GM12891 (cell line): ENCODE measurements around the gene TFF1.

ENCODE experiments used
- DNase-seq: peaks from one replicate; pipeline ENCODE4 v3.0.0; 2011; ENCODE audit warnings: low spot score; ENCODE audit not compliant: insufficient read length
- FAIRE-seq: peaks from 2 replicates; lab custom pipeline; 2011; peaks lifted over from hg19 to GRCh38; lab: Jason Lieb, UNC
- PAX5 ChIP-seq: IDR thresholded peaks from 2 replicates; pipeline ENCODE4 v1.6.1; 2011; ENCODE audit warnings: low read length, moderate library complexity, mild to moderate bottlenecking; ENCODE audit not compliant: insufficient read depth, severe bottlenecking
- POLR2A ChIP-seq: IDR thresholded peaks from 2 replicates; pipeline ENCODE4 v1.6.1; 2011; ENCODE audit warnings: low read depth, low read length, control low read depth
- POLR2AphosphoS5 ChIP-seq: IDR thresholded peaks from 2 replicates; pipeline ENCODE4 v1.6.1; 2011; ENCODE audit warnings: low read depth, low read length, control low read depth
- POU2F2 ChIP-seq: IDR thresholded peaks from 2 replicates; pipeline ENCODE4 v1.6.1; 2011; ENCODE audit warnings: low read depth, mild to moderate bottlenecking, control low read depth, low read length, moderate library complexity
- SPI1 ChIP-seq: IDR thresholded peaks from 2 replicates; pipeline ENCODE4 v1.6.1; 2011; ENCODE audit warnings: low read depth, low read length, control low read depth
- TAF1 ChIP-seq: IDR thresholded peaks from 2 replicates; pipeline ENCODE4 v1.6.1; 2011; ENCODE audit warnings: low read depth, low read length, control low read depth

Gene TFF1

GRCh38 chr21:42384156-42384945 is 18.0 kb upstream of the TFF1 start:
- TF ChIP-seq SPI1 (no peak), POLR2A (peak; percentile 9; the same call in 1 of the 2 replicates), POLR2AphosphoS5 (no peak), PAX5 (no peak), POU2F2 (peak; percentile 41; the same call in 1 of the 2 replicates)
- no peak for DNase-seq
- FAIRE-seq = no peak

GRCh38 chr21:42383331-42383730 is 17.0 kb upstream of the TFF1 start:
- FAIRE-seq = no peak
- DNase-seq = no peak
- TF ChIP-seq POU2F2 (no peak), SPI1 (no peak), PAX5 (no peak), TAF1 (no peak), POLR2AphosphoS5 (no peak), POLR2A (no peak)

- no peak for FAIRE-seq
- DNase-seq = no peak
- peak; percentile 55 for TF ChIP-seq POLR2AphosphoS5
- TF ChIP-seq POLR2A = no peak
These were observed 16.6 kb upstream of the TFF1 start for GRCh38 chr21:42382915-42383314.

GRCh38 chr21:42381347-42381984 is 15.1 kb upstream of the TFF1 start:
- TF ChIP-seq POLR2A (no peak), POU2F2 (no peak), POLR2AphosphoS5 (no peak; the same call in 1 of the 2 replicates), SPI1 (no peak), PAX5 (no peak), TAF1 (no peak)
- DNase-seq = no peak
- FAIRE-seq = peak; percentile 60

- TF ChIP-seq SPI1 = no peak
- no peak for TF ChIP-seq POU2F2
- no peak for TF ChIP-seq TAF1
- TF ChIP-seq POLR2AphosphoS5 = no peak
- TF ChIP-seq PAX5 = no peak
- no peak; the same call in 1 of the 2 replicates for TF ChIP-seq POLR2A
- no peak for DNase-seq
These were observed 13.3 kb upstream of the TFF1 start for GRCh38 chr21:42379426-42380215.

GRCh38 chr21:42378418-42378817 is 12.1 kb upstream of the TFF1 start:
- DNase-seq (no peak), FAIRE-seq (no peak)
- TF ChIP-seq TAF1 = no peak

More at GRCh38 chr21:42379426-42380215, 13.3 kb upstream of the TFF1 start:
- no peak for FAIRE-seq

GRCh38 chr21:42377951-42378340 is 11.6 kb upstream of the TFF1 start:
- no peak for TF ChIP-seq POLR2AphosphoS5
- TF ChIP-seq POU2F2 = no peak
- TF ChIP-seq POLR2A = no peak
- TF ChIP-seq PAX5 = no peak
- no peak for TF ChIP-seq TAF1
- TF ChIP-seq SPI1 = no peak
- FAIRE-seq = no peak
- no peak for DNase-seq

GRCh38 chr21:42377211-42377950 is 11.0 kb upstream of the TFF1 start:
- TF ChIP-seq POLR2A (0 out of 2 replicates have a peak, but pooled peaks have one; percentile 12), POLR2AphosphoS5 (peak; percentile 28; the same call in 1 of the 2 replicates), SPI1 (no peak), TAF1 (no peak), POU2F2 (no peak), PAX5 (no peak)
- FAIRE-seq = no peak
- no peak for DNase-seq

- DNase-seq = no peak
- TF ChIP-seq POU2F2 = no peak
- TF ChIP-seq TAF1 = no peak
- TF ChIP-seq POLR2AphosphoS5 = no peak
- TF ChIP-seq SPI1 = no peak
- FAIRE-seq = no peak
These were observed 10.1 kb upstream of the TFF1 start for GRCh38 chr21:42376338-42376982.
